Activated B cell treated with CpG ODN at 0.5 μM for 24 hours (primary cell): ENCODE data around the gene UFC1. TPM values are rescaled to one million over a fixed set of nuclear protein-coding genes. Genes with fewer than 3 reads are reported as not detected.

Source experiments
- ATAC-seq: fragments of 200-7000 bp; cut with Tn5 transposase; one replicate; pipeline ENCODE4 v1.10.0; 2021; ENCODE audit warnings: low read depth, mild to moderate bottlenecking, moderate library complexity
- CTCF ChIA-PET: fragments of 350-600 bp; sonication (Branson Sonifier 250); formaldehyde crosslinking; loops from one replicate; lab custom pipeline; 2021; ENCODE audit warnings: antibody characterized with exemption; lab: Charles Lee
- POLR2A ChIA-PET: fragments of 350-600 bp; sonication (Branson Sonifier 250); formaldehyde crosslinking; loops from one replicate; lab custom pipeline; 2021; ENCODE audit warnings: antibody characterized with exemption; lab: Charles Lee
- DNase-seq: peaks from one replicate; pipeline ENCODE4 v3.0.0; 2022
- H3K27ac Mint-ChIP-seq: one replicate; pipeline ENCODE4 v1.8.0; 2020; ENCODE audit warnings: mixed read lengths
- H3K27me3 Mint-ChIP-seq: one replicate; pipeline ENCODE4 v1.8.0; 2021; ENCODE audit warnings: mixed read lengths
- H3K36me3 Mint-ChIP-seq: one replicate; pipeline ENCODE4 v1.8.0; 2021; ENCODE audit warnings: low read depth, mixed read lengths
- H3K4me1 Mint-ChIP-seq: one replicate; pipeline ENCODE4 v1.8.0; 2021; ENCODE audit warnings: mixed read lengths
- H3K4me3 Mint-ChIP-seq: one replicate; pipeline ENCODE4 v1.8.0; 2020; ENCODE audit warnings: mild to moderate bottlenecking, mixed read lengths
- H3K9me3 Mint-ChIP-seq: one replicate; pipeline ENCODE4 v1.8.0; 2020; ENCODE audit warnings: mixed read lengths
- CTCF ChIP-seq: fragments of 200-600 bp; IDR thresholded peaks from one replicate; pipeline ENCODE4 v1.8.0; 2022; ENCODE audit warnings: antibody characterized with exemption, mild to moderate bottlenecking
- intact Hi-C: fragments of 100-400 bp; cut with micrococcal nuclease; formaldehyde crosslinking; loops from one replicate; pipeline ENCODE4 v1.15.1; 2024
- total RNA-seq: library from RNA; stranded (reverse); gene quantifications from 2 replicates; pipeline ENCODE4 v1.2.3, GENCODE V29; 2022

UFC1 gene
- total RNA-seq, 1 donor from 2014 or later: 107 TPM

GRCh38 chr1:161177936-161178244 lies 24.1 kb downstream of the UFC1 start:
- POLR2A ChIA-PET: interaction anchor here (0.6 to 4.3 kb wide), 16 partner anchors 8 to 222 kb away, joined by 3 to 42 read pairs (median 6); partner anchors contain the start of genes DEDD, F11R, NDUFS2 and PPOX
- Mint-ChIP-seq H3K4me3 (peak overlapping the region; percentile 99), H3K9me3 (no peaks in the 10 kb centered on the region), H3K27ac (peak overlapping the region; percentile 99), H3K4me1 (peaks cover 67% of the 10 kb centered on the region), H3K27me3 (no peaks in the 10 kb centered on the region), H3K36me3 (peaks cover 37% of the 10 kb centered on the region)
- DNase-seq (no peak), ATAC-seq (no peak)
- TF ChIP-seq CTCF: no peak
- CTCF ChIA-PET: interaction anchor here (1.0 to 2.8 kb wide), 3 partner anchors 8 to 181 kb away, joined by 3 to 18 read pairs (median 4); partner anchors contain the start of gene PPOX
- intact Hi-C loops: loop anchor here (1.0 kb wide), 5 partner anchors 7 to 47 kb away; partner anchors contain the start of genes DEDD and PPOX

DNA sequence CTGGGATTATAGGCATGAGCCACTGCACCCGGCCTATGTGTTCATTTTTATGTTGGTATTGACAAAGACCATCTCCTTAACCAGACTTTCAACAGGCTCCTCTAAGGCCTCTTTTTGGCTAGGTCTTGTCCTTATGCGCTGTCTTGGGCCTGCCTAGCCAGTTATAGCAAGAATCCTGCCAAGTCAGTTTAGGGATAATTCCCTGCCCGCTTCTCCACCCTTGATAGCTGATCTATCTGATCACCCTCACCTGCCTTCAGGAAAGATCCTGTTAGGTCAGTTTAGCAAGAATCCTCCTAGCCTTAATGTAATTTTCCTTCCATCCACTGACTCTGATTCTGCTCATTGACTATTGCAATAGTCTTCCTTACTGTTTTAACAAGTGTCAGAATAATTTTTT lies 25.9 kb downstream of the UFC1 start:
- POLR2A ChIA-PET: interaction anchor here (0.6 to 4.1 kb wide), 6 partner anchors 8 to 201 kb away, joined by 3 to 49 read pairs (median 4); partner anchors contain the start of genes NDUFS2 and PPOX
- CTCF ChIA-PET: interaction anchor here (0.7 to 4.6 kb wide), 5 partner anchors 13 to 927 kb away, joined by 3 to 27 read pairs (median 6); partner anchors contain the start of genes NDUFS2 and TOMM40L
- H3K4me1 Mint-ChIP-seq: peaks cover 79% of the 10 kb centered on the region
- H3K27ac Mint-ChIP-seq: peak overlapping the region; percentile 61
- H3K4me3 Mint-ChIP-seq: no peak overlapping the region
- DNase-seq: no peak
- no peak for ATAC-seq
- intact Hi-C loops: no loop called here
- peaks cover 19% of the 10 kb centered on the region for H3K36me3 Mint-ChIP-seq
- no peaks in the 10 kb centered on the region for H3K27me3 Mint-ChIP-seq
- TF ChIP-seq CTCF: no peak
- no peaks in the 10 kb centered on the region for H3K9me3 Mint-ChIP-seq

- TF ChIP-seq CTCF: no peak
- CTCF ChIA-PET: interaction anchor here (0.7 to 4.6 kb wide), 9 partner anchors 12 to 928 kb away, joined by 3 to 27 read pairs (median 6); partner anchors contain the start of genes NDUFS2, PPOX and TOMM40L
- intact Hi-C loops: no loop called here
These were observed 26.9 kb downstream of the UFC1 start for GRCh38 chr1:161180639-161181038.

DNA sequence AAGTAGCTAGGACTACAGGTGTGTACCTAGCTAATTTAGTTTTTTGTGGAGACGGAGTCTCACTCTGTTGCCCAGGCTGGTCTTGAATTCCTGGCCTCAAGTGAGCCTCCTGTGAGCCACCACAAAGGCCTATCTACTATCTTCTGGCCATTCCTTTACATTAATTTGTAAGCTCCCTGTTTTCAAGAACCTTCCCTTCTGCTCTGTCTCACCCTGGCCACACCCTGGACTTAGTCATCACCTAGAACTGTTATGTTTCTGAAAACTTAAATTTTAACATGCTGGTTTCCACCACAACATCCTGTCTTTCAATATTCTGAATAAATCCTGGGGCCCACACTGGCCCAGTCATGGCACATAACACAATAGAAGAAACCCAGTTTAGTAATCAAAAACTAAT lies 28.4 kb downstream of the UFC1 start:
- Mint-ChIP-seq H3K4me3 (peak overlapping the region; percentile 54), H3K27me3 (no peaks in the 10 kb centered on the region), H3K4me1 (peaks cover 79% of the 10 kb centered on the region), H3K27ac (peak overlapping the region; percentile 84), H3K36me3 (peaks cover 1% of the 10 kb centered on the region), H3K9me3 (no peaks in the 10 kb centered on the region)
- DNase-seq (no peak), ATAC-seq (peak; percentile 14)
- intact Hi-C loops: loop anchor here (1.0 kb wide), 1 partner anchor 10 kb away; no protein-coding TSS in a partner anchor
- ChIA-PET CTCF (interaction anchor here (1.2 to 4.6 kb wide), 6 partner anchors 10 to 200 kb away, joined by 5 to 27 read pairs (median 8); partner anchors contain the start of genes PPOX and TOMM40L), POLR2A (interaction anchor here (0.8 to 4.1 kb wide), 14 partner anchors 10 to 207 kb away, joined by 3 to 49 read pairs (median 8); partner anchors contain the start of genes DEDD, NDUFS2, PFDN2 and PPOX)
- TF ChIP-seq CTCF: no peak

More at GRCh38 chr1:161180639-161181038, 26.9 kb downstream of the UFC1 start:
- no peaks in the 10 kb centered on the region for H3K9me3 Mint-ChIP-seq
- no peak for ATAC-seq
- peak overlapping the region; percentile 43 for H3K27ac Mint-ChIP-seq
- peaks cover 10% of the 10 kb centered on the region for H3K36me3 Mint-ChIP-seq
- no peak overlapping the region for H3K4me3 Mint-ChIP-seq
- no peaks in the 10 kb centered on the region for H3K27me3 Mint-ChIP-seq
- no peak for DNase-seq
- peaks cover 79% of the 10 kb centered on the region for H3K4me1 Mint-ChIP-seq
- POLR2A ChIA-PET: interaction anchor here (0.7 to 4.1 kb wide), 5 partner anchors 14 to 45 kb away, joined by 4 to 49 read pairs (median 18); partner anchors contain the start of genes NDUFS2, PPOX and TOMM40L

DNA sequence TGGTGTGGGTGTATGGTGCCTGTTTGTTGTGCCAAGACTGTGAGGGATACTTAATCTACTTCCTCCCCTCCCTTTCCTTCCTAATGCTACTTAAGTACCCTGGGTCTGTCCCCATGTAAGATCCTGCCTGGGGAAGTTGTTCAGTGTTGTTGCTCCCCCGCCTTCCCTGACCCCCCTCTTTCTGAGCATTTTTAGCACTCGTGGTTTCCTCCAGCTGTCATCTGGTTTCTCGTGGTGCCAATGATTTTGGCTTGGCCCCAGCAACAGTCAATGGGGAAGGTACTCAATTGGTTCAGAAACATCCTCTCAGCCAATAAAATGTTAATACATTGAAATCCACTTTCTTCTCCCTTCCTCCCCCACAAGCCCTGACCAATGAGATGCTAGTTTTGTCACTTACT lies 31.5 kb downstream of the UFC1 start:
- Mint-ChIP-seq H3K9me3 (no peaks in the 10 kb centered on the region), H3K27me3 (no peaks in the 10 kb centered on the region), H3K4me3 (peak overlapping the region; percentile 77), H3K27ac (peak overlapping the region; percentile 93), H3K4me1 (peaks cover 85% of the 10 kb centered on the region), H3K36me3 (no peaks in the 10 kb centered on the region)
- TF ChIP-seq CTCF: no peak
- peak; percentile 41 for DNase-seq
- intact Hi-C loops: loop anchor here (1.0 to 2.0 kb wide), 2 partner anchors 8 to 40 kb away; partner anchors contain the start of gene B4GALT3
- peak; percentile 66 for ATAC-seq
- ChIA-PET POLR2A (interaction anchor here (0.9 to 2.9 kb wide), 8 partner anchors 8 to 608 kb away, joined by 3 to 40 read pairs (median 6); partner anchors contain the start of genes B4GALT3, DEDD, NDUFS2 and PPOX), CTCF (interaction anchor here (1.0 to 2.4 kb wide), 3 partner anchors 8 to 197 kb away, joined by 4 to 11 read pairs (median 5); partner anchors contain the start of genes B4GALT3 and TOMM40L)
